ENCODE results near the gene CCDC116. TPM values are rescaled to one million over a fixed set of nuclear protein-coding genes. Genes with fewer than 3 reads are reported as not detected.
A peak's percentile ranks its signal among the peaks of the same experiment; 100 is the strongest.
"Not testable (repeated sequence)": the region's sequence is repeated elsewhere in the genome, so short reads cannot be mapped to it uniquely, and the experiment has no call there.

The CCDC116 gene
- total RNA-seq, 5 donors from 2014 or later (not counting 1 experiment from before 2014, with no cell fraction given): 0.16 to 0.79 (median 0.66) TPM; not detected in 1

- H3K36me3 Mint-ChIP-seq: peaks cover 25% of the 10 kb centered on the region
- no peak overlapping the region for H3K4me3 Mint-ChIP-seq
- Histone ChIP-seq H3K4me1 (ENCODE audit: control insufficient read depth in 1 of 2, extremely low read depth in 1 of 2, insufficient read depth in 2 of 2, low read length in 2 of 2) (peaks cover 0 to 9% of the 10 kb centered on the region in 2 experiments), H3K4me3 (ENCODE audit: control insufficient read depth in 1 of 2, extremely low read depth in 1 of 2, low read length in 1 of 2) (no peak overlapping the region), H3K36me3 (ENCODE audit: control insufficient read depth in 2 of 2, extremely low read depth in 1 of 2, insufficient read depth in 1 of 2, low read length in 1 of 2) (peaks cover 0 to 47% of the 10 kb centered on the region in 2 donors), H3K9me3 (no peaks in the 10 kb centered on the region), H3K27ac (ENCODE audit: low read length) (no peak overlapping the region), H3K27me3 (replicated peaks in 1 of 2; ENCODE audit: control insufficient read depth in 2 of 2, extremely low read depth in 1 of 2, insufficient read depth in 2 of 2, low read length in 1 of 2) (no peaks in the 10 kb centered on the region)
- H3K27ac Mint-ChIP-seq: peak overlapping the region in 1 of 2 donors; percentile 11
- CTCF ChIA-PET: no interaction called here
- no peak for DNase-seq
- H3K4me1 Mint-ChIP-seq: peaks cover 26 to 39% (median 36%) of the 10 kb centered on the region in 3 donors
- 100% methylated on average over 3 of the region's 4 CpGs for WGBS (ENCODE audit: insufficient coverage)
- no peaks in the 10 kb centered on the region for H3K27me3 Mint-ChIP-seq
- POLR2A ChIA-PET: interaction anchor here in 1 of 2 donors (0.9 kb wide), 1 partner anchor 46 kb away, joined by 3 read pairs; no protein-coding TSS in a partner anchor
- no peaks in the 10 kb centered on the region for H3K9me3 Mint-ChIP-seq
- no peak for ATAC-seq (replicated peaks in 1 of 4)
These were observed 16.8 kb upstream of the CCDC116 start for GRCh38 chr22:21615731-21616130.

- CTCF ChIA-PET; H3K9me3 ChIP-seq; H3K4me3 Mint-ChIP-seq; H3K27ac ChIP-seq (ENCODE audit: low read length); DNase-seq; H3K9me3 Mint-ChIP-seq; H3K4me1 ChIP-seq (ENCODE audit: control insufficient read depth in 1 of 2, extremely low read depth in 1 of 2, insufficient read depth in 2 of 2, low read length in 2 of 2); H3K27me3 Mint-ChIP-seq; H3K4me3 ChIP-seq (ENCODE audit: control insufficient read depth in 1 of 2, extremely low read depth in 1 of 2, low read length in 1 of 2); H3K27me3 ChIP-seq (replicated peaks in 1 of 2; ENCODE audit: control insufficient read depth in 2 of 2, extremely low read depth in 1 of 2, insufficient read depth in 2 of 2, low read length in 1 of 2); ATAC-seq (replicated peaks in 1 of 4): not testable (repeated sequence)
- POLR2A ChIA-PET: interaction anchor here (0.5 to 0.6 kb wide), 2 partner anchors 13 to 16 kb away, joined by 3 to 14 read pairs; no protein-coding TSS in a partner anchor
- WGBS (ENCODE audit: insufficient coverage): 100% methylated on average over 1 of the region's 6 CpGs
- Mint-ChIP-seq H3K36me3 (peaks cover 17% of the 10 kb centered on the region), H3K4me1 (peaks cover 19 to 35% (median 29%) of the 10 kb centered on the region in 3 donors), H3K27ac (peak overlapping the region; percentile 19 to 49)
- H3K36me3 ChIP-seq (ENCODE audit: control insufficient read depth in 2 of 2, extremely low read depth in 1 of 2, insufficient read depth in 1 of 2, low read length in 1 of 2): peaks cover 0 to 43% of the 10 kb centered on the region in 2 donors
These were observed 15.2 kb upstream of the CCDC116 start for GRCh38 chr22:21617337-21617736.

- DNase-seq: no peak
- Histone ChIP-seq H3K27ac (ENCODE audit: low read length) (no peak overlapping the region), H3K4me3 (ENCODE audit: control insufficient read depth in 1 of 2, extremely low read depth in 1 of 2, low read length in 1 of 2) (no peak overlapping the region), H3K4me1 (ENCODE audit: control insufficient read depth in 1 of 2, extremely low read depth in 1 of 2, insufficient read depth in 2 of 2, low read length in 2 of 2) (peaks cover 0 to 17% of the 10 kb centered on the region in 2 experiments), H3K9me3 (no peaks in the 10 kb centered on the region), H3K36me3 (ENCODE audit: control insufficient read depth in 2 of 2, extremely low read depth in 1 of 2, insufficient read depth in 1 of 2, low read length in 1 of 2) (peaks cover 3 to 44% of the 10 kb centered on the region in 2 donors), H3K27me3 (replicated peaks in 1 of 2; ENCODE audit: control insufficient read depth in 2 of 2, extremely low read depth in 1 of 2, insufficient read depth in 2 of 2, low read length in 1 of 2) (no peaks in the 10 kb centered on the region)
- H3K27me3 Mint-ChIP-seq: no peaks in the 10 kb centered on the region
- H3K9me3 Mint-ChIP-seq: no peaks in the 10 kb centered on the region
- H3K4me3 Mint-ChIP-seq: no peak overlapping the region
- ChIA-PET POLR2A (no interaction called here), CTCF (interaction anchor here in 1 of 2 donors (1.1 kb wide), 1 partner anchor 8 kb away, joined by 3 read pairs; no protein-coding TSS in a partner anchor)
- peaks cover 26 to 40% (median 38%) of the 10 kb centered on the region in 3 donors for H3K4me1 Mint-ChIP-seq
- WGBS (ENCODE audit: insufficient coverage): no CpG with 5 or more reads among the region's 3 CpGs
- H3K27ac Mint-ChIP-seq: peak overlapping the region in 1 of 2 donors; percentile 23
- H3K36me3 Mint-ChIP-seq: peaks cover 11% of the 10 kb centered on the region
- ATAC-seq (replicated peaks in 1 of 4): no peak
These were observed 11.5 kb upstream of the CCDC116 start for GRCh38 chr22:21621025-21621424.

- H3K4me1 Mint-ChIP-seq: peaks cover 35 to 47% (median 46%) of the 10 kb centered on the region in 3 donors
- Histone ChIP-seq H3K27ac (ENCODE audit: low read length) (no peak overlapping the region), H3K27me3 (replicated peaks in 1 of 2; ENCODE audit: control insufficient read depth in 2 of 2, extremely low read depth in 1 of 2, insufficient read depth in 2 of 2, low read length in 1 of 2) (no peaks in the 10 kb centered on the region), H3K4me3 (ENCODE audit: control insufficient read depth in 1 of 2, extremely low read depth in 1 of 2, low read length in 1 of 2) (no peak overlapping the region), H3K4me1 (ENCODE audit: control insufficient read depth in 1 of 2, extremely low read depth in 1 of 2, insufficient read depth in 2 of 2, low read length in 2 of 2) (peaks cover 0 to 29% of the 10 kb centered on the region in 2 experiments), H3K36me3 (ENCODE audit: control insufficient read depth in 2 of 2, extremely low read depth in 1 of 2, insufficient read depth in 1 of 2, low read length in 1 of 2) (peaks cover 3 to 52% of the 10 kb centered on the region in 2 donors), H3K9me3 (no peaks in the 10 kb centered on the region)
- H3K9me3 Mint-ChIP-seq: no peaks in the 10 kb centered on the region
- ChIA-PET POLR2A (no interaction called here), CTCF (interaction anchor here (0.5 to 1.5 kb wide), 3 partner anchors 20 to 42 kb away, joined by 4 to 8 read pairs (median 5); partner anchors contain the start of gene SDF2L1 (in 1 of the 2))
- H3K27ac Mint-ChIP-seq: peak overlapping the region in 1 of 2 donors; percentile 31
- H3K36me3 Mint-ChIP-seq: peaks cover 14% of the 10 kb centered on the region
- no peak overlapping the region for H3K4me3 Mint-ChIP-seq
- WGBS (ENCODE audit: insufficient coverage): 93% methylated on average over 8 of the region's 17 CpGs
- DNase-seq (no peak), ATAC-seq (replicated peaks in 1 of 4) (no peak)
- no peaks in the 10 kb centered on the region for H3K27me3 Mint-ChIP-seq
These were observed 10.3 kb upstream of the CCDC116 start for GRCh38 chr22:21622011-21622918.

- Histone ChIP-seq H3K4me1 (ENCODE audit: control insufficient read depth in 1 of 2, extremely low read depth in 1 of 2, insufficient read depth in 2 of 2, low read length in 2 of 2) (peaks cover 5 to 38% of the 10 kb centered on the region in 2 experiments), H3K27me3 (replicated peaks in 1 of 2; ENCODE audit: control insufficient read depth in 2 of 2, extremely low read depth in 1 of 2, insufficient read depth in 2 of 2, low read length in 1 of 2) (no peaks in the 10 kb centered on the region), H3K36me3 (ENCODE audit: control insufficient read depth in 2 of 2, extremely low read depth in 1 of 2, insufficient read depth in 1 of 2, low read length in 1 of 2) (peaks cover 3 to 60% of the 10 kb centered on the region in 2 donors), H3K27ac (ENCODE audit: low read length) (no peak overlapping the region), H3K4me3 (ENCODE audit: control insufficient read depth in 1 of 2, extremely low read depth in 1 of 2, low read length in 1 of 2) (no peak overlapping the region), H3K9me3 (no peaks in the 10 kb centered on the region)
- H3K27ac Mint-ChIP-seq: peak overlapping the region in 1 of 2 donors; percentile 31
- no peak for DNase-seq
- ChIA-PET POLR2A (no interaction called here), CTCF (interaction anchor here (0.5 to 1.5 kb wide), 3 partner anchors 20 to 60 kb away, joined by 4 to 5 read pairs (median 4); no protein-coding TSS in a partner anchor)
- no peak overlapping the region for H3K4me3 Mint-ChIP-seq
- peaks cover 39 to 50% (median 49%) of the 10 kb centered on the region in 3 donors for H3K4me1 Mint-ChIP-seq
- 91% methylated on average over 6 of the region's 23 CpGs for WGBS (ENCODE audit: insufficient coverage)
- ATAC-seq (replicated peaks in 1 of 4): no peak
- H3K9me3 Mint-ChIP-seq: no peaks in the 10 kb centered on the region
- peaks cover 14% of the 10 kb centered on the region for H3K36me3 Mint-ChIP-seq
- H3K27me3 Mint-ChIP-seq: no peaks in the 10 kb centered on the region
These were observed 9.5 kb upstream of the CCDC116 start for GRCh38 chr22:21622919-21623647.

- H3K27ac Mint-ChIP-seq: no peak overlapping the region
- ATAC-seq (replicated peaks in 1 of 4) (peak in 1 of 4 experiments; percentile 8), DNase-seq (no peak)
- Histone ChIP-seq H3K9me3 (no peaks in the 10 kb centered on the region), H3K27ac (ENCODE audit: low read length) (no peak overlapping the region), H3K4me3 (ENCODE audit: control insufficient read depth in 1 of 2, extremely low read depth in 1 of 2, low read length in 1 of 2) (no peak overlapping the region), H3K27me3 (replicated peaks in 1 of 2; ENCODE audit: control insufficient read depth in 2 of 2, extremely low read depth in 1 of 2, insufficient read depth in 2 of 2, low read length in 1 of 2) (no peaks in the 10 kb centered on the region), H3K36me3 (ENCODE audit: control insufficient read depth in 2 of 2, extremely low read depth in 1 of 2, insufficient read depth in 1 of 2, low read length in 1 of 2) (peaks cover 3 to 63% of the 10 kb centered on the region in 2 donors), H3K4me1 (ENCODE audit: control insufficient read depth in 1 of 2, extremely low read depth in 1 of 2, insufficient read depth in 2 of 2, low read length in 2 of 2) (peaks cover 7 to 43% of the 10 kb centered on the region in 2 experiments)
- 96% methylated on average over 4 of the region's 7 CpGs for WGBS (ENCODE audit: insufficient coverage)
- ChIA-PET POLR2A (no interaction called here), CTCF (interaction anchor here in 1 of 2 donors (0.6 kb wide), 1 partner anchor 61 kb away, joined by 4 read pairs; no protein-coding TSS in a partner anchor)
- no peak overlapping the region for H3K4me3 Mint-ChIP-seq
- no peaks in the 10 kb centered on the region for H3K9me3 Mint-ChIP-seq
- H3K4me1 Mint-ChIP-seq: peaks cover 42 to 54% (median 52%) of the 10 kb centered on the region in 3 donors
- no peaks in the 10 kb centered on the region for H3K27me3 Mint-ChIP-seq
- H3K36me3 Mint-ChIP-seq: peaks cover 18% of the 10 kb centered on the region
These were observed 9.0 kb upstream of the CCDC116 start for GRCh38 chr22:21623648-21623970.

All from T-cell (primary cell).